ENCODE results near the gene ADAMTS12.

The ADAMTS12 gene

GRCh38 chr5:33489481-33490067 lies 402.2 kb downstream of the ADAMTS12 start:
- Histone ChIP-seq H3K9me3 (ENCODE audit: insufficient read depth, low read length) (no peaks in the 10 kb centered on the region), H3K4me3 (ENCODE audit: low read length) (no peak overlapping the region), H3K9ac (ENCODE audit: low read length) (no peak overlapping the region), H3K4me2 (ENCODE audit: low read length) (no peak overlapping the region), H3K27me3 (ENCODE audit: low read depth, low read length) (no peaks in the 10 kb centered on the region), H3K36me3 (replicated peaks; ENCODE audit: low read depth, low read length) (no peaks in the 10 kb centered on the region), H4K20me1 (ENCODE audit: insufficient read depth, low read length) (no peaks in the 10 kb centered on the region), H2AFZ (ENCODE audit: low read depth, low read length) (no peak overlapping the region), H3K4me1 (ENCODE audit: low read length) (no peaks in the 10 kb centered on the region), H3K79me2 (ENCODE audit: low read length) (no peaks in the 10 kb centered on the region), H3K27ac (ENCODE audit: low read length) (no peak overlapping the region)
- TF ChIP-seq, protein P1, sequence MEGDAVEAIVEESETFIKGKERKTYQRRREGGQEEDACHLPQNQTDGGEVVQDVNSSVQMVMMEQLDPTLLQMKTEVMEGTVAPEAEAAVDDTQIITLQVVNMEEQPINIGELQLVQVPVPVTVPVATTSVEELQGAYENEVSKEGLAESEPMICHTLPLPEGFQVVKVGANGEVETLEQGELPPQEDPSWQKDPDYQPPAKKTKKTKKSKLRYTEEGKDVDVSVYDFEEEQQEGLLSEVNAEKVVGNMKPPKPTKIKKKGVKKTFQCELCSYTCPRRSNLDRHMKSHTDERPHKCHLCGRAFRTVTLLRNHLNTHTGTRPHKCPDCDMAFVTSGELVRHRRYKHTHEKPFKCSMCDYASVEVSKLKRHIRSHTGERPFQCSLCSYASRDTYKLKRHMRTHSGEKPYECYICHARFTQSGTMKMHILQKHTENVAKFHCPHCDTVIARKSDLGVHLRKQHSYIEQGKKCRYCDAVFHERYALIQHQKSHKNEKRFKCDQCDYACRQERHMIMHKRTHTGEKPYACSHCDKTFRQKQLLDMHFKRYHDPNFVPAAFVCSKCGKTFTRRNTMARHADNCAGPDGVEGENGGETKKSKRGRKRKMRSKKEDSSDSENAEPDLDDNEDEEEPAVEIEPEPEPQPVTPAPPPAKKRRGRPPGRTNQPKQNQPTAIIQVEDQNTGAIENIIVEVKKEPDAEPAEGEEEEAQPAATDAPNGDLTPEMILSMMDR (IDR thresholded peaks at IDR 0.05; ENCODE audit: low read depth, low read length): no peak
- TF ChIP-seq EZH2phosphoT487 (IDR thresholded peaks at IDR 0.05; ENCODE audit: low read depth): no peak

- H3K9ac ChIP-seq (ENCODE audit: low read length): no peak overlapping the region
- no peaks in the 10 kb centered on the region for H3K9me3 ChIP-seq (ENCODE audit: insufficient read depth, low read length)
- H3K27me3 ChIP-seq (ENCODE audit: low read depth, low read length): no peaks in the 10 kb centered on the region
- H3K4me3 ChIP-seq (ENCODE audit: low read length): no peak overlapping the region
- no peaks in the 10 kb centered on the region for H3K79me2 ChIP-seq (ENCODE audit: low read length)
- H3K36me3 ChIP-seq (replicated peaks; ENCODE audit: low read depth, low read length): no peaks in the 10 kb centered on the region
- no peak overlapping the region for H2AFZ ChIP-seq (ENCODE audit: low read depth, low read length)
- H3K27ac ChIP-seq (ENCODE audit: low read length): no peak overlapping the region
- H3K4me2 ChIP-seq (ENCODE audit: low read length): no peak overlapping the region
- no peaks in the 10 kb centered on the region for H4K20me1 ChIP-seq (ENCODE audit: insufficient read depth, low read length)
- H3K4me1 ChIP-seq (ENCODE audit: low read length): no peaks in the 10 kb centered on the region
- TF ChIP-seq, protein P1 (IDR thresholded peaks at IDR 0.05; ENCODE audit: low read depth, low read length): no peak
- no peak for TF ChIP-seq EZH2phosphoT487 (IDR thresholded peaks at IDR 0.05; ENCODE audit: low read depth)
These were observed 403.0 kb downstream of the ADAMTS12 start for GRCh38 chr5:33488558-33489355.

DNA sequence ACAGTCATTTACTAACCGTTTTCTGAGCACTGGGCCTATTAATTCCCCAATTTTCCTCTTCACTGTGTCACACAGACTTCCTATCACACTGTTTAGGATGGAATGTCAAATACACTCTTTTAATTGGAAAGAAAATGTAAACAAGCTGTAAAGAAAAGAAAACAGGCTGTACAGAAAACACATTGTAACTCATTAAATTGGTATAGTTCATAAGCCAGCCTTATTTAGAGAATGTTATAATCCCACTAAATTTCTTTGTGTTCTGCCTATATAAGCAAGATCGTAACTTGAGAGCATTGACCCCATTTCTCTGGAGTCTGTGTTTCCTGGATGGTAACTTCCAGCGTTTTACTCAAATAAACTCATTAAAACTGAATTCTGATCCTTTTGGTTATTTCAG lies 404.6 kb downstream of the ADAMTS12 start:
- Histone ChIP-seq H3K4me1 (ENCODE audit: low read length) (no peaks in the 10 kb centered on the region), H3K79me2 (ENCODE audit: low read length) (no peaks in the 10 kb centered on the region), H3K4me3 (ENCODE audit: low read length) (no peak overlapping the region), H2AFZ (ENCODE audit: low read depth, low read length) (no peak overlapping the region), H3K4me2 (ENCODE audit: low read length) (no peak overlapping the region), H3K27ac (ENCODE audit: low read length) (no peak overlapping the region), H3K36me3 (replicated peaks; ENCODE audit: low read depth, low read length) (no peaks in the 10 kb centered on the region), H4K20me1 (ENCODE audit: insufficient read depth, low read length) (no peaks in the 10 kb centered on the region), H3K27me3 (ENCODE audit: low read depth, low read length) (no peaks in the 10 kb centered on the region), H3K9ac (ENCODE audit: low read length) (no peak overlapping the region), H3K9me3 (ENCODE audit: insufficient read depth, low read length) (no peaks in the 10 kb centered on the region)
- no peak for TF ChIP-seq EZH2phosphoT487 (IDR thresholded peaks at IDR 0.05; ENCODE audit: low read depth)
- TF ChIP-seq, protein P1 (IDR thresholded peaks at IDR 0.05; ENCODE audit: low read depth, low read length): no peak

- H3K9ac ChIP-seq (ENCODE audit: low read length): no peak overlapping the region
These were observed 409.5 kb downstream of the ADAMTS12 start for GRCh38 chr5:33482335-33482734.

More at GRCh38 chr5:33482335-33482734, 409.5 kb downstream of the ADAMTS12 start:
- H3K4me3 ChIP-seq (ENCODE audit: low read length): no peak overlapping the region
- TF ChIP-seq, protein P1 (IDR thresholded peaks at IDR 0.05; ENCODE audit: low read depth, low read length): no peak
- TF ChIP-seq EZH2phosphoT487 (IDR thresholded peaks at IDR 0.05; ENCODE audit: low read depth): no peak
- no peaks in the 10 kb centered on the region for H3K9me3 ChIP-seq (ENCODE audit: insufficient read depth, low read length)
- H3K36me3 ChIP-seq (replicated peaks; ENCODE audit: low read depth, low read length): no peaks in the 10 kb centered on the region
- no peaks in the 10 kb centered on the region for H3K79me2 ChIP-seq (ENCODE audit: low read length)
- H4K20me1 ChIP-seq (ENCODE audit: insufficient read depth, low read length): no peaks in the 10 kb centered on the region
- H3K27ac ChIP-seq (ENCODE audit: low read length): no peak overlapping the region
- H3K4me2 ChIP-seq (ENCODE audit: low read length): no peak overlapping the region
- no peaks in the 10 kb centered on the region for H3K4me1 ChIP-seq (ENCODE audit: low read length)
- H2AFZ ChIP-seq (ENCODE audit: low read depth, low read length): no peak overlapping the region
- no peaks in the 10 kb centered on the region for H3K27me3 ChIP-seq (ENCODE audit: low read depth, low read length)
